Mesenchymal stem cell (in vitro differentiated cells and primary cell): ENCODE measurements around the gene FAM117B.

Experiments used
- DNase-seq: peaks from one replicate; pipeline ENCODE4 v3.0.0-alpha.2; 2013
- H2AFZ ChIP-seq: one replicate; pipeline ENCODE4 v1.6.1; 2013; ENCODE audit warnings: low read depth, mild to moderate bottlenecking, control low read depth, inconsistent platforms, low read length, moderate library complexity
- H2AK5ac ChIP-seq: 2 replicates; pipeline ENCODE4 v1.6.1; 2013; ENCODE audit warnings: low read length, moderate library complexity, mild to moderate bottlenecking, inconsistent platforms; ENCODE audit not compliant: severe bottlenecking
- H2BK120ac ChIP-seq: one replicate; pipeline ENCODE4 v1.6.1; 2013; ENCODE audit warnings: low read depth, mild to moderate bottlenecking, inconsistent platforms, low read length, moderate library complexity
- H2BK12ac ChIP-seq, 2 experiments: one replicate each; pipeline ENCODE4 v1.6.1; 2013; ENCODE audit warnings: inconsistent platforms in 2 of 2, low read length in 2 of 2, mild to moderate bottlenecking in 2 of 2, moderate library complexity in 2 of 2, control low read depth in 1 of 2
- H2BK15ac ChIP-seq: one replicate; pipeline ENCODE4 v1.6.1; 2013; ENCODE audit warnings: mild to moderate bottlenecking, low read depth, inconsistent platforms; ENCODE audit not compliant: poor library complexity, severe bottlenecking
- H2BK5ac ChIP-seq: 2 replicates; pipeline ENCODE4 v1.6.1; 2013; ENCODE audit warnings: low read depth, mild to moderate bottlenecking, low read length, control low read depth, inconsistent platforms; ENCODE audit not compliant: poor library complexity, severe bottlenecking
- H3K14ac ChIP-seq, 2 experiments: one replicate each; pipeline ENCODE4 v1.6.1; 2013; ENCODE audit warnings: inconsistent platforms in 2 of 2, low read length in 2 of 2, control low read depth in 1 of 2, mild to moderate bottlenecking in 1 of 2, moderate library complexity in 1 of 2
- H3K18ac ChIP-seq, 2 experiments: one replicate each; pipeline ENCODE4 v1.6.1; 2013; ENCODE audit warnings: inconsistent platforms in 2 of 2, low read length in 2 of 2, control low read depth in 1 of 2, low read depth in 1 of 2, mild to moderate bottlenecking in 1 of 2
- H3K23ac ChIP-seq, 2 experiments: one replicate each; pipeline ENCODE4 v1.6.1; 2013; ENCODE audit warnings: inconsistent platforms in 2 of 2, low read length in 2 of 2, mild to moderate bottlenecking in 2 of 2, moderate library complexity in 2 of 2, control low read depth in 1 of 2
- H3K27ac ChIP-seq: 2 replicates; pipeline ENCODE4 v1.5.1; 2013; ENCODE audit warnings: mild to moderate bottlenecking, moderate library complexity, low read length, control low read depth, inconsistent platforms; ENCODE audit not compliant: poor library complexity, severe bottlenecking
- H3K27me3 ChIP-seq, 2 experiments: 2 replicates each; pipeline versions ENCODE4 v1.6.1 to v1.7.0; 2013; ENCODE audit warnings: low read length in 2 of 2, mild to moderate bottlenecking in 2 of 2, moderate library complexity in 2 of 2, control low read depth in 1 of 2, inconsistent platforms in 1 of 2; ENCODE audit not compliant: control insufficient read depth in 1 of 2, insufficient read depth in 1 of 2
- H3K36me3 ChIP-seq, 2 experiments: 2 replicates each; pipeline versions ENCODE4 v1.6.1 to v1.7.0; 2013; ENCODE audit warnings: low read length in 2 of 2, control low read depth in 1 of 2, inconsistent platforms in 1 of 2, low read depth in 1 of 2, mild to moderate bottlenecking in 1 of 2; ENCODE audit not compliant: insufficient read depth in 2 of 2, control insufficient read depth in 1 of 2
- H3K4ac ChIP-seq, 2 experiments: one replicate each; pipeline ENCODE4 v1.6.1; 2013; ENCODE audit warnings: inconsistent platforms in 2 of 2, low read length in 2 of 2, mild to moderate bottlenecking in 2 of 2, moderate library complexity in 2 of 2, control low read depth in 1 of 2, low read depth in 1 of 2
- H3K4me1 ChIP-seq: 2 replicates; pipeline ENCODE4 v1.6.1; 2013; ENCODE audit warnings: low read depth, low read length, control low read depth; ENCODE audit not compliant: control insufficient read depth, insufficient read depth
- H3K4me2 ChIP-seq: 2 replicates; pipeline ENCODE4 v1.6.1; 2013; ENCODE audit warnings: low read length, mild to moderate bottlenecking, inconsistent platforms; ENCODE audit not compliant: poor library complexity, severe bottlenecking
- H3K4me3 ChIP-seq, 2 experiments: 2 replicates each; pipeline versions ENCODE4 v1.5.1 to v1.7.0; 2013; ENCODE audit warnings: low read length in 2 of 2, mild to moderate bottlenecking in 2 of 2, control low read depth in 1 of 2, low read depth in 1 of 2; ENCODE audit not compliant: insufficient read depth in 1 of 2
- H3K79me1 ChIP-seq: replicated peaks from 2 replicates; pipeline ENCODE4 v1.6.1; 2013; ENCODE audit warnings: mild to moderate bottlenecking, control low read depth, low read length, inconsistent platforms; ENCODE audit not compliant: poor library complexity, severe bottlenecking
- H3K9ac ChIP-seq: 2 replicates; pipeline ENCODE4 v1.7.0; 2013; ENCODE audit warnings: mild to moderate bottlenecking, low read length, moderate library complexity
- H3K9me3 ChIP-seq: 2 replicates; pipeline ENCODE4 v1.7.0; 2013; ENCODE audit warnings: mild to moderate bottlenecking, low read length; ENCODE audit not compliant: control insufficient read depth
- H4K8ac ChIP-seq: one replicate; pipeline ENCODE4 v1.6.1; 2013; ENCODE audit warnings: inconsistent platforms, mild to moderate bottlenecking, low read length, moderate library complexity
- H4K91ac ChIP-seq: one replicate; pipeline ENCODE4 v1.6.1; 2013; ENCODE audit warnings: mild to moderate bottlenecking, low read length, inconsistent platforms
- WGBS: methylation state at CpG from one replicate; pipeline ENCODE4 v1.1.7; 2013; ENCODE audit warnings: mixed read lengths; 5-methylcytosine and 5-hydroxymethylcytosine counted together

Gene FAM117B

GRCh38 chr2:202721621-202722020 lies 86.9 kb downstream of the FAM117B start:
- no peak overlapping the region for H2BK12ac ChIP-seq
- H4K8ac ChIP-seq = no peak overlapping the region
- H3K36me3 ChIP-seq = no peaks in the 10 kb centered on the region
- H2AFZ ChIP-seq = no peak overlapping the region
- H2AK5ac ChIP-seq = no peak overlapping the region
- 51% methylated on average over 2 of the region's 3 CpGs for WGBS
- H3K4ac ChIP-seq = no peak overlapping the region
- H3K79me1 ChIP-seq = peaks cover 14% of the 10 kb centered on the region
- no peak overlapping the region for H3K9ac ChIP-seq
- H3K9me3 ChIP-seq = peaks cover under 1% of the 10 kb centered on the region
- H2BK15ac ChIP-seq = no peak overlapping the region
- H3K18ac ChIP-seq = no peak overlapping the region
- no peaks in the 10 kb centered on the region for H3K27me3 ChIP-seq
- H3K4me1 ChIP-seq = peaks cover 6% of the 10 kb centered on the region
- H3K14ac ChIP-seq = no peak overlapping the region
- no peak overlapping the region for H3K4me3 ChIP-seq
- H3K23ac ChIP-seq = no peak overlapping the region
- no peak overlapping the region for H2BK5ac ChIP-seq
- H2BK120ac ChIP-seq = no peak overlapping the region
- no peak overlapping the region for H3K4me2 ChIP-seq
- peak; percentile 63 for DNase-seq
- no peak overlapping the region for H4K91ac ChIP-seq
- H3K27ac ChIP-seq = peak overlapping the region; percentile 63

- Histone ChIP-seq H2BK15ac (no peak overlapping the region), H4K91ac (no peak overlapping the region)
- WGBS = 96% methylated on average over 5 of the region's 5 CpGs
Observed at GRCh38 chr2:202723746-202724145, 89.0 kb downstream of the FAM117B start.

GRCh38 chr2:202726070-202726469 lies 91.3 kb downstream of the FAM117B start:
- no peak overlapping the region for H2BK12ac ChIP-seq
- no peaks in the 10 kb centered on the region for H3K9me3 ChIP-seq
- no peak overlapping the region for H3K4me2 ChIP-seq
- WGBS = 53% methylated on average over 3 of the region's 3 CpGs
- H2AFZ ChIP-seq = no peak overlapping the region
- no peak overlapping the region for H3K4me3 ChIP-seq
- peaks cover 1% of the 10 kb centered on the region for H3K79me1 ChIP-seq
- no peak overlapping the region for H4K91ac ChIP-seq
- no peak overlapping the region for H2BK15ac ChIP-seq
- H3K4ac ChIP-seq = no peak overlapping the region
- H3K23ac ChIP-seq = no peak overlapping the region
- peaks cover 3% of the 10 kb centered on the region for H3K4me1 ChIP-seq
- H3K27ac ChIP-seq = no peak overlapping the region
- H2BK5ac ChIP-seq = no peak overlapping the region
- H3K27me3 ChIP-seq = no peaks in the 10 kb centered on the region
- H3K14ac ChIP-seq = no peak overlapping the region
- DNase-seq = no peak
- H4K8ac ChIP-seq = no peak overlapping the region
- H2BK120ac ChIP-seq = no peak overlapping the region
- no peak overlapping the region for H3K18ac ChIP-seq
- no peaks in the 10 kb centered on the region for H3K36me3 ChIP-seq
- no peak overlapping the region for H3K9ac ChIP-seq
- no peak overlapping the region for H2AK5ac ChIP-seq

More at GRCh38 chr2:202723746-202724145, 89.0 kb downstream of the FAM117B start:
- no peak overlapping the region for H2AK5ac ChIP-seq
- no peak overlapping the region for H3K9ac ChIP-seq
- H4K8ac ChIP-seq = no peak overlapping the region
- no peak overlapping the region for H2BK12ac ChIP-seq
- H3K27me3 ChIP-seq = no peaks in the 10 kb centered on the region
- no peak overlapping the region for H3K27ac ChIP-seq
- no peak overlapping the region for H3K4ac ChIP-seq
- no peak overlapping the region for H3K14ac ChIP-seq
- peaks cover 3% of the 10 kb centered on the region for H3K4me1 ChIP-seq
- H2BK120ac ChIP-seq = no peak overlapping the region
- no peak for DNase-seq
- H3K4me3 ChIP-seq = no peak overlapping the region
- H3K4me2 ChIP-seq = no peak overlapping the region
- no peaks in the 10 kb centered on the region for H3K9me3 ChIP-seq
- H3K18ac ChIP-seq = no peak overlapping the region
- H3K36me3 ChIP-seq = no peaks in the 10 kb centered on the region
- no peak overlapping the region for H2BK5ac ChIP-seq
- H3K79me1 ChIP-seq = peaks cover 1% of the 10 kb centered on the region
- no peak overlapping the region for H3K23ac ChIP-seq
- H2AFZ ChIP-seq = no peak overlapping the region

- H4K91ac ChIP-seq = no peak overlapping the region
- H3K4me1 ChIP-seq = no peaks in the 10 kb centered on the region
- WGBS = no CpG with 5 or more reads among the region's 1 CpG
- no peak overlapping the region for H3K27ac ChIP-seq
- no peak overlapping the region for H2BK12ac ChIP-seq
- no peak overlapping the region for H2BK15ac ChIP-seq
- H2BK5ac ChIP-seq = no peak overlapping the region
- H4K8ac ChIP-seq = no peak overlapping the region
- no peak overlapping the region for H3K4me2 ChIP-seq
- H3K9ac ChIP-seq = no peak overlapping the region
- H3K14ac ChIP-seq = no peak overlapping the region
- H3K9me3 ChIP-seq = peaks cover 11% of the 10 kb centered on the region
- no peak overlapping the region for H3K23ac ChIP-seq
- no peak overlapping the region for H2BK120ac ChIP-seq
- H3K36me3 ChIP-seq = peaks cover 0 to 6% of the 10 kb centered on the region in 2 experiments
- no peak overlapping the region for H2AK5ac ChIP-seq
- no peak overlapping the region for H3K18ac ChIP-seq
- H3K4ac ChIP-seq = no peak overlapping the region
- DNase-seq = no peak
- H3K79me1 ChIP-seq = no peaks in the 10 kb centered on the region
- H3K27me3 ChIP-seq = no peaks in the 10 kb centered on the region
- no peak overlapping the region for H2AFZ ChIP-seq
- H3K4me3 ChIP-seq = no peak overlapping the region
Observed at GRCh38 chr2:202736826-202737225, 102.1 kb downstream of the FAM117B start.
